Keratinocyte (primary cell): ENCODE measurements around the gene TRIP4. TPM values are rescaled to one million over a fixed set of nuclear protein-coding genes. Genes with fewer than 3 reads are reported as not detected.

Source experiments
- DNase-seq: peaks from one replicate; pipeline ENCODE4 v3.0.0-alpha.2; 2011; ENCODE audit warnings: low read depth, missing footprints, low spot score
- FAIRE-seq: peaks from 2 replicates; lab custom pipeline; 2011; peaks lifted over from hg19 to GRCh38; lab: Jason Lieb, UNC
- H2AFZ ChIP-seq: 2 replicates; pipeline ENCODE4 v1.6.0; 2012; ENCODE audit warnings: low read length, control low read depth, inconsistent platforms; ENCODE audit not compliant: control insufficient read depth
- H3K27ac ChIP-seq: 2 replicates; pipeline ENCODE4 v1.5.1; 2011; ENCODE audit warnings: low read length; ENCODE audit not compliant: control insufficient read depth, insufficient read depth
- H3K27me3 ChIP-seq: 3 replicates; pipeline ENCODE4 v1.6.0; 2011; ENCODE audit warnings: low read length; ENCODE audit not compliant: control insufficient read depth, insufficient read depth; ENCODE audit errors: extremely low read depth
- H3K36me3 ChIP-seq, 2 experiments: 2 replicates in 1 of 2; 3 replicates in 1 of 2; pipeline ENCODE4 v1.5.1; 2011; ENCODE audit warnings: low read length in 2 of 2, mild to moderate bottlenecking in 1 of 2; ENCODE audit not compliant: control insufficient read depth in 2 of 2, insufficient read depth in 2 of 2; ENCODE audit errors: extremely low read depth in 1 of 2
- H3K4me1 ChIP-seq: 3 replicates; pipeline ENCODE4 v1.5.1; 2011; ENCODE audit warnings: low read length; ENCODE audit not compliant: control insufficient read depth, insufficient read depth; ENCODE audit errors: extremely low read depth
- H3K4me2 ChIP-seq: 3 replicates; pipeline ENCODE4 v1.6.0; 2011; ENCODE audit warnings: low read depth, low read length; ENCODE audit not compliant: control insufficient read depth, insufficient read depth; ENCODE audit errors: extremely low read depth
- H3K4me3 ChIP-seq, 3 experiments: fragments of 200-600 bp in 1 of 3; sonication (generic) in 1 of 3; 2 replicates in 2 of 3; 3 replicates in 1 of 3; pipeline ENCODE4 v1.5.1; 2011 to 2016; ENCODE audit warnings: low read length in 3 of 3, mild to moderate bottlenecking in 3 of 3, control low read depth in 2 of 3, inconsistent platforms in 1 of 3, low read depth in 1 of 3, mixed read lengths in 1 of 3, mixed run types in 1 of 3, moderate library complexity in 1 of 3; ENCODE audit not compliant: control insufficient read depth in 2 of 3, insufficient read depth in 2 of 3; ENCODE audit errors: extremely low read depth in 1 of 3
- H3K79me2 ChIP-seq: 2 replicates; pipeline ENCODE4 v1.6.0; 2012; ENCODE audit warnings: low read length; ENCODE audit not compliant: control insufficient read depth, insufficient read depth
- H3K9ac ChIP-seq: 3 replicates; pipeline ENCODE4 v1.6.0; 2011; ENCODE audit warnings: low read length; ENCODE audit not compliant: control insufficient read depth, insufficient read depth; ENCODE audit errors: extremely low read depth
- H3K9me1 ChIP-seq: 3 replicates; pipeline ENCODE4 v1.6.0; 2011; ENCODE audit warnings: low read length; ENCODE audit not compliant: control insufficient read depth, insufficient read depth; ENCODE audit errors: extremely low read depth
- H3K9me3 ChIP-seq: 2 replicates; pipeline ENCODE4 v1.5.1; 2012; ENCODE audit warnings: low read depth, low read length; ENCODE audit not compliant: control insufficient read depth
- H4K20me1 ChIP-seq: 3 replicates; pipeline ENCODE4 v1.6.0; 2011; ENCODE audit warnings: low read length; ENCODE audit not compliant: control insufficient read depth, insufficient read depth; ENCODE audit errors: extremely low read depth
- EZH2 ChIP-seq: IDR thresholded peaks from one replicate; pipeline ENCODE4 v1.6.1; 2012; ENCODE audit warnings: inconsistent platforms, mild to moderate bottlenecking, low read length, moderate library complexity
- dilution Hi-C: fragments of 300-500 bp; cut with MboI; formaldehyde crosslinking; loops from one replicate; pipeline ENCODE4 v1.7.0; 2020; ENCODE audit warnings: low sequenced_read_pairs; ENCODE audit not compliant: extremely low pct_ligation_motif_present
- polyA plus RNA-seq, 5 experiments: library from polyadenylated mRNA; depleted of rRNA in 3 of 5; stranded (reverse) in 3 of 5; stranded (forward) in 1 of 5; unstranded in 1 of 5; fragments of >200 nt; gene quantifications; 1 replicate in 1 of 5; 2 replicates in 3 of 5; 3 replicates in 1 of 5; pipeline versions ENCODE4 v1.2.1 to v1.2.3, GENCODE V29; 2011 to 2012; ENCODE audit warnings: missing spikeins in 2 of 5, low read depth in 1 of 5, low replicate concordance in 1 of 5
- TF ChIP-seq, protein P1 (sequence below), 3 experiments: IDR thresholded peaks in 1 of 3; conservative IDR thresholded peaks in 1 of 3; optimal IDR thresholded peaks in 1 of 3; 2 replicates in 2 of 3; 3 replicates in 1 of 3; pipeline versions ENCODE3 to v1.5.1; 2011; ENCODE audit warnings: low read length in 3 of 3, mild to moderate bottlenecking in 3 of 3, moderate library complexity in 2 of 3, control low read depth in 1 of 3, inconsistent platforms in 1 of 3; ENCODE audit not compliant: insufficient read depth in 2 of 3; ENCODE audit errors: extremely low read depth in 1 of 3

Gene TRIP4
- polyA plus RNA-seq, 1 donor (not counting 4 experiments of a cell fraction or from before 2014, with no cell fraction given): 31.5 TPM

DNA sequence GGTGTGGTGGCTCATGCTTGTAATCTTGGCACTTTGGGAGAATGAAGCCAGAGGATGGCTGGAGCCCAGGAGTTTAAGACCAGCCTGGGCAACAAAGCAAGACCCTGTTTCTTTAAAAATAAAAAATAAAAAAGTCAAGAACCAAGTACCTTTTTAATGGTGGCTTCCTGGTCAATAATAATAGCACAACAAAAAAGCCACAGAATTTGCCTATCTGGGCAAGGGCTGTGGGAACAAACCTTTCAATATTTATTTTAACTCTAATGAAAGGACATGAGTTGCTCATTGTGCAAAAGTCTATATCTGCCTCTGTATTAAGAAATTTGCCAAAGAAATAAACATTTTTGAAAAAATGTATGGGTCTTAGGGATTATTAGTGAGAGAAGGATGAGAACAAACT lies 74.9 kb downstream of the TRIP4 start:
- dilution Hi-C loops: no loop called here
- no peak overlapping the region for H3K4me3 ChIP-seq
- no peak for DNase-seq

DNA sequence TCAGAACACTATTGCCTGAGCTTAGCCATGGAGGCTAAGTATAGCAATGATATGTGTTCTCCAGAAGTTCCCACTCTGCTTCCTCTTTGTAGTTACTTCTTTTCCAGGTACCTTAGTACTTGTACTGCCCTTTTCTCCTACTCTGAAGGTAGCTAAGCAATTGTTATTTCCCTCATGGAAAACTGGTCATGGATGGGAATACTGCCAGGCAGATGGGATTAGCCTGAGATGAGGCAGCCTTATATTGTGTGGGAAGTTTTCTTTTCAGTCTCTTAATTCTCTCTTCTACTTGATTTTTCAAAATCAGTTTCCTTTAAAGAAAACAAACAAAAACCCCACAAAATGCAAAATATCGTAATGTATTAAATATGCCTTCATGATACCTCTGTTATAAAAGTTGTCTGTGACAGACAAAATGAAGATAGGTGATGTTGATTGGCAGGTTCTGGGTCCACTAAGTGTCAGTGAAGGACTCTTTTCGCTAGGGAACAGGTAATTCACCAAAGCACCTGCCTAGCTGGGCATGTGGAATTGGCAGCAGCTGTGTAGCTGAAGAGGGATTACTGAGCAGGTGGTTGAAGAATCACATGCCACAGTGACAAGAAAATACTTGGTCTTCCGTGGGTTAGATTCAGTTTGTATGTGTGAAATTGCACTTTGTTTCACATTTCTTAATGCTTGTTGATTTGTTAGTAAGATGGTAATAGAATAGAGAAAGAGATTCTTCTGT lies 76.8 kb downstream of the TRIP4 start:
- Histone ChIP-seq H3K4me1 (peaks cover 16% of the 10 kb centered on the region), H2AFZ (no peak overlapping the region), H3K36me3 (peaks cover 2 to 3% of the 10 kb centered on the region in 2 experiments), H3K9me3 (no peaks in the 10 kb centered on the region), H3K27ac (no peak overlapping the region), H3K79me2 (peaks cover 79% of the 10 kb centered on the region), H4K20me1 (peaks cover 15% of the 10 kb centered on the region), H3K27me3 (no peaks in the 10 kb centered on the region), H3K9me1 (peaks cover 2% of the 10 kb centered on the region), H3K9ac (no peak overlapping the region), H3K4me2 (peak overlapping the region; percentile 6), H3K4me3 (no peak overlapping the region)
- DNase-seq: no peak
- FAIRE-seq: no peak
- TF ChIP-seq, protein P1, sequence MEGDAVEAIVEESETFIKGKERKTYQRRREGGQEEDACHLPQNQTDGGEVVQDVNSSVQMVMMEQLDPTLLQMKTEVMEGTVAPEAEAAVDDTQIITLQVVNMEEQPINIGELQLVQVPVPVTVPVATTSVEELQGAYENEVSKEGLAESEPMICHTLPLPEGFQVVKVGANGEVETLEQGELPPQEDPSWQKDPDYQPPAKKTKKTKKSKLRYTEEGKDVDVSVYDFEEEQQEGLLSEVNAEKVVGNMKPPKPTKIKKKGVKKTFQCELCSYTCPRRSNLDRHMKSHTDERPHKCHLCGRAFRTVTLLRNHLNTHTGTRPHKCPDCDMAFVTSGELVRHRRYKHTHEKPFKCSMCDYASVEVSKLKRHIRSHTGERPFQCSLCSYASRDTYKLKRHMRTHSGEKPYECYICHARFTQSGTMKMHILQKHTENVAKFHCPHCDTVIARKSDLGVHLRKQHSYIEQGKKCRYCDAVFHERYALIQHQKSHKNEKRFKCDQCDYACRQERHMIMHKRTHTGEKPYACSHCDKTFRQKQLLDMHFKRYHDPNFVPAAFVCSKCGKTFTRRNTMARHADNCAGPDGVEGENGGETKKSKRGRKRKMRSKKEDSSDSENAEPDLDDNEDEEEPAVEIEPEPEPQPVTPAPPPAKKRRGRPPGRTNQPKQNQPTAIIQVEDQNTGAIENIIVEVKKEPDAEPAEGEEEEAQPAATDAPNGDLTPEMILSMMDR (optimal IDR thresholded peaks at IDR 0.05 in 1 of 3, IDR thresholded peaks at IDR 0.05 in 1 of 3, conservative IDR thresholded peaks at IDR 0.05 in 1 of 3; ENCODE audit: extremely low read depth in 1 of 3, insufficient read depth in 2 of 3, low read length in 3 of 3): no peak
- no peak for TF ChIP-seq EZH2
- dilution Hi-C loops: no loop called here

More for the DNA sequence above, 74.9 kb downstream of the TRIP4 start:
- Histone ChIP-seq H3K9ac (no peak overlapping the region), H3K9me3 (no peaks in the 10 kb centered on the region), H3K9me1 (peaks cover 2% of the 10 kb centered on the region), H4K20me1 (peaks cover 15% of the 10 kb centered on the region), H3K27me3 (no peaks in the 10 kb centered on the region), H2AFZ (no peak overlapping the region), H3K36me3 (peaks cover 0 to 3% of the 10 kb centered on the region in 2 experiments), H3K79me2 (peaks cover 63% of the 10 kb centered on the region), H3K4me2 (peak overlapping the region; percentile 89), H3K4me1 (peaks cover 16% of the 10 kb centered on the region), H3K27ac (no peak overlapping the region)
- no peak for FAIRE-seq
- no peak for TF ChIP-seq EZH2
- TF ChIP-seq, protein P1 (optimal IDR thresholded peaks at IDR 0.05 in 1 of 3, IDR thresholded peaks at IDR 0.05 in 1 of 3, conservative IDR thresholded peaks at IDR 0.05 in 1 of 3; ENCODE audit: extremely low read depth in 1 of 3, insufficient read depth in 2 of 3, low read length in 3 of 3): no peak
